Small intestine (tissue), 7 donors: Measurements from ENCODE around the gene ZNF211. TPM values are rescaled to one million over a fixed set of nuclear protein-coding genes. Genes with fewer than 3 reads are reported as not detected.

Experiments
- DNase-seq, 2 donors: peaks; one replicate each; pipeline versions ENCODE4 v3.0.0 to v3.0.0-alpha.2; 2013
- FAIRE-seq: peaks from 2 replicates; lab custom pipeline; 2012; peaks lifted over from hg19 to GRCh38; lab: Jason Lieb, UNC
- H3K27ac ChIP-seq, 3 donors: one replicate each; pipeline ENCODE4 v1.5.1; 2013; ENCODE audit warnings: low read length in 2 of 3, mild to moderate bottlenecking in 2 of 3, control low read depth in 1 of 3, inconsistent platforms in 1 of 3, low read depth in 1 of 3, moderate library complexity in 1 of 3
- H3K27me3 ChIP-seq, 3 donors: one replicate each; pipeline ENCODE4 v1.6.1; 2013; ENCODE audit warnings: low read length in 3 of 3, inconsistent platforms in 1 of 3; ENCODE audit not compliant: control insufficient read depth in 3 of 3, insufficient read depth in 3 of 3
- H3K36me3 ChIP-seq, 3 donors: one replicate each; pipeline ENCODE4 v1.6.1; 2013; ENCODE audit warnings: low read length in 3 of 3, inconsistent platforms in 1 of 3, low read depth in 1 of 3, mild to moderate bottlenecking in 1 of 3, moderate library complexity in 1 of 3; ENCODE audit not compliant: control insufficient read depth in 3 of 3, insufficient read depth in 2 of 3
- H3K4me1 ChIP-seq, 3 donors: one replicate each; pipeline ENCODE4 v1.6.1; 2013; ENCODE audit warnings: low read length in 2 of 3, inconsistent platforms in 1 of 3, low read depth in 1 of 3, mild to moderate bottlenecking in 1 of 3, moderate library complexity in 1 of 3; ENCODE audit not compliant: control insufficient read depth in 3 of 3, insufficient read depth in 2 of 3
- H3K4me3 ChIP-seq, 3 donors: one replicate each; pipeline ENCODE4 v1.5.1; 2013; ENCODE audit warnings: low read length in 3 of 3, control low read depth in 1 of 3, inconsistent platforms in 1 of 3, low read depth in 1 of 3, mild to moderate bottlenecking in 1 of 3, moderate library complexity in 1 of 3
- H3K9me3 ChIP-seq, 2 donors: one replicate each; pipeline ENCODE4 v1.6.1; 2013; ENCODE audit warnings: low read depth in 1 of 2, low read length in 1 of 2; ENCODE audit not compliant: control insufficient read depth in 2 of 2, insufficient read depth in 1 of 2
- WGBS, 3 donors: extraction: QIAGEN DNeasy Blood & Tissue Kit; methylation state at CpG; one replicate each; pipeline ENCODE4 v1.1.7; 2013; 5-methylcytosine and 5-hydroxymethylcytosine counted together
- polyA plus RNA-seq, 4 donors: library from polyadenylated mRNA; stranded (reverse) in 3 of 4; unstranded in 1 of 4; fragments of 200-250 nt in 3 of 4; fragments of 120-200 nt in 1 of 4; gene quantifications; one replicate each; pipeline versions ENCODE4 v1.2.1 to v1.2.3, GENCODE V29; 2013
- donor health status: healthy with polysubstance abuse.
- donor health status: control.
- donor health status: control.
- donor health status: Bipolar disorder and iron deficiency.
- donor health status: healthy.

Gene ZNF211
- polyA plus RNA-seq, 4 donors: 4.3 to 20.0 (median 9.7) TPM

- no peaks in the 10 kb centered on the region for H3K4me1 ChIP-seq
- H3K27me3 ChIP-seq: no peaks in the 10 kb centered on the region
- DNase-seq (no peak), FAIRE-seq (no peak)
- H3K27ac ChIP-seq: no peak overlapping the region
- H3K4me3 ChIP-seq: no peak overlapping the region
- H3K36me3 ChIP-seq: peaks cover 30 to 40% (median 37%) of the 10 kb centered on the region in 3 donors
- peaks cover 12 to 86% of the 10 kb centered on the region in 2 donors for H3K9me3 ChIP-seq
- WGBS, 3 donors: 94 to 98% (median 98%) methylated on average over 6 of the region's 6 CpGs
These were observed 55.2 kb downstream of the ZNF211 start for GRCh38 chr19:57688011-57688763.

GRCh38 chr19:57689750-57690149 lies 56.8 kb downstream of the ZNF211 start:
- no peak for FAIRE-seq

More at GRCh38 chr19:57689750-57690149, 56.8 kb downstream of the ZNF211 start:
- H3K27me3 ChIP-seq: no peaks in the 10 kb centered on the region
- peaks cover 9 to 81% of the 10 kb centered on the region in 2 donors for H3K9me3 ChIP-seq
- WGBS, 3 donors: 97 to 100% (median 98%) methylated on average over 3 of the region's 3 CpGs
- no peak overlapping the region for H3K4me3 ChIP-seq
- H3K4me1 ChIP-seq: no peaks in the 10 kb centered on the region
- peaks cover 28 to 32% (median 30%) of the 10 kb centered on the region in 3 donors for H3K36me3 ChIP-seq
- no peak overlapping the region for H3K27ac ChIP-seq
- no peak for DNase-seq

Other genes with a start within 250 kb of the ZNF211 start
- gene ZNF548, start 243.3 kb upstream of the ZNF211 start, polyA plus RNA-seq: 10 to 100 TPM in 1 of 4 donors, 1 to 10 TPM in 3; 2.2 to 25.2 (median 4.3) TPM
- gene ZNF17, start 222.0 kb upstream of the ZNF211 start, polyA plus RNA-seq: 1 to 10 TPM; 1.9 to 8.8 (median 2.9) TPM
- gene ZNF749, start 197.8 kb upstream of the ZNF211 start, polyA plus RNA-seq: 10 to 100 TPM in 2 of 4 donors, 1 to 10 TPM in 2; 7.6 to 17.2 (median 11.3) TPM
- 1 to 10 TPM in 1 of 4 donors, under 1 TPM in 1, not detected in 2; 0.37 to 2.6 TPM for gene VN1R1, start 176.0 kb upstream of the ZNF211 start, polyA plus RNA-seq
- 10 to 100 TPM in 1 of 4 donors, 1 to 10 TPM in 2, under 1 TPM in 1; 0.27 to 13.2 (median 2.2) TPM for gene ZNF772, start 155.6 kb upstream of the ZNF211 start, polyA plus RNA-seq
- gene ZNF419, start 145.4 kb upstream of the ZNF211 start, polyA plus RNA-seq: 10 to 100 TPM in 1 of 4 donors, 1 to 10 TPM in 3; 1.6 to 12.9 (median 2.9) TPM
- gene ZNF773, start 133.2 kb upstream of the ZNF211 start, polyA plus RNA-seq: 10 to 100 TPM in 1 of 4 donors, 1 to 10 TPM in 3; 1.3 to 10.9 (median 2.4) TPM
- gene ZNF549, start 105.8 kb upstream of the ZNF211 start, polyA plus RNA-seq: 10 to 100 TPM in 1 of 4 donors, 1 to 10 TPM in 2, under 1 TPM in 1; 0.89 to 11.5 (median 1.7) TPM
- 10 to 100 TPM in 1 of 4 donors, 1 to 10 TPM in 3; 1.1 to 17.1 (median 1.8) TPM for gene ZNF550, start 73.3 kb upstream of the ZNF211 start, polyA plus RNA-seq
- 1 to 10 TPM in 3 of 4 donors, under 1 TPM in 1; 0.89 to 6.4 (median 2.4) TPM for gene ZNF416, start 54.3 kb upstream of the ZNF211 start, polyA plus RNA-seq
- gene ZIK1, start 49.0 kb upstream of the ZNF211 start, polyA plus RNA-seq: 1 to 10 TPM in 3 of 4 donors, not detected in 1; 1.6 to 8.0 (median 2.1) TPM
- 1 to 10 TPM in 3 of 4 donors, under 1 TPM in 1; 0.89 to 6.2 (median 3.2) TPM for gene ZNF530, start 33.3 kb upstream of the ZNF211 start, polyA plus RNA-seq
- gene ZNF134, start 18.9 kb upstream of the ZNF211 start, polyA plus RNA-seq: 10 to 100 TPM in 1 of 4 donors, 1 to 10 TPM in 3; 1.9 to 16.8 (median 4.3) TPM
- under 1 TPM in 2 of 4 donors, not detected in 2; 0.06 TPM for gene ZSCAN4, start 35.8 kb downstream of the ZNF211 start, polyA plus RNA-seq
- 10 to 100 TPM in 1 of 4 donors, 1 to 10 TPM in 3; 1.1 to 11.3 (median 2.1) TPM for gene ZNF551, start 48.8 kb downstream of the ZNF211 start, polyA plus RNA-seq
- gene ZNF154, start 76.0 kb downstream of the ZNF211 start, polyA plus RNA-seq: 10 to 100 TPM in 1 of 4 donors, 1 to 10 TPM in 1, under 1 TPM in 1, not detected in 1; 0.27 to 16.7 (median 1.4) TPM
- gene ZNF671, start 94.5 kb downstream of the ZNF211 start, polyA plus RNA-seq: 10 to 100 TPM in 1 of 4 donors, 1 to 10 TPM in 3; 1.6 to 13.0 (median 2.8) TPM
- gene ZNF776, start 113.6 kb downstream of the ZNF211 start, polyA plus RNA-seq: 10 to 100 TPM in 1 of 4 donors, 1 to 10 TPM in 3; 3.1 to 22.1 (median 4.8) TPM
- 10 to 100 TPM in 1 of 4 donors, 1 to 10 TPM in 3; 6.2 to 20.4 (median 8.0) TPM for gene ZNF586, start 136.5 kb downstream of the ZNF211 start, polyA plus RNA-seq
- 10 to 100 TPM in 1 of 4 donors, 1 to 10 TPM in 3; 8.1 to 48.0 (median 9.0) TPM for gene ZNF552, start 181.7 kb downstream of the ZNF211 start, polyA plus RNA-seq
- 10 to 100 TPM in 1 of 4 donors, 1 to 10 TPM in 3; 2.7 to 21.8 (median 6.5) TPM for gene ZNF587B, start 197.1 kb downstream of the ZNF211 start, polyA plus RNA-seq
- gene ZNF587, start 216.7 kb downstream of the ZNF211 start, polyA plus RNA-seq: 10 to 100 TPM in 2 of 4 donors, 1 to 10 TPM in 2; 5.1 to 53.9 (median 12.2) TPM